HFF-Myc (cell line): ENCODE data around the gene CORO1A.
"Not testable (repeated sequence)": the region's sequence is repeated elsewhere in the genome, so short reads cannot be mapped to it uniquely, and the experiment has no call there.

Experiments used
- DNase-seq: peaks from one replicate; pipeline ENCODE4 v3.0.0-alpha.2; 2011; ENCODE audit warnings: low read depth; ENCODE audit errors: extremely low read depth
- H3K4me3 ChIP-seq: replicated peaks from 2 replicates; pipeline ENCODE4 v1.5.1; 2011; ENCODE audit warnings: low read depth, mild to moderate bottlenecking, control low read depth, low read length

CORO1A gene

GRCh38 chr16:30206252-30206651, 22.9 kb downstream of the CORO1A start:
- DNase-seq, result not testable (repeated sequence)
- 0 out of 2 replicates have a peak overlapping the region, but pooled peaks have one; percentile 19 for H3K4me3 ChIP-seq

GRCh38 chr16:30207063-30207704, 23.8 kb downstream of the CORO1A start:
- not testable (repeated sequence) for DNase-seq, H3K4me3 ChIP-seq

- not testable (repeated sequence) for DNase-seq, H3K4me3 ChIP-seq
These were observed 25.6 kb downstream of the CORO1A start for GRCh38 chr16:30209032-30209431.

- not testable (repeated sequence) for DNase-seq, H3K4me3 ChIP-seq
These were observed 28.0 kb downstream of the CORO1A start for GRCh38 chr16:30211414-30211813.

- H3K4me3 ChIP-seq, DNase-seq: not testable (repeated sequence)
These were observed 33.7 kb downstream of the CORO1A start for GRCh38 chr16:30217082-30217481.
